Right ventricle myocardium inferior (tissue), 1 donor: ENCODE measurements around the gene TNFSF4. TPM values are rescaled to one million over a fixed set of nuclear protein-coding genes. Genes with fewer than 3 reads are reported as not detected.

Source experiments
- ATAC-seq: fragments of 200-7000 bp; cut with Tn5 transposase; one replicate; pipeline ENCODE4 v1.9.1; 2020; ENCODE audit warnings: mild to moderate bottlenecking, moderate library complexity
- DNase-seq: peaks from one replicate; pipeline ENCODE4 v3.0.0; 2021; ENCODE audit errors: missing footprints
- intact Hi-C: fragments of 100-400 bp; cut with DNase I; formaldehyde crosslinking; loops from one replicate; pipeline ENCODE4 v1.11.0; 2022
- total RNA-seq: library from RNA; stranded (reverse); fragmentation: NEBNext Ultra II Directional; extraction: Animal tissue kit (Norgen Biotek cat#: 25700); gene quantifications from one replicate; pipeline ENCODE4 v1.2.1, GENCODE V29; 2021
- donor health status: DM: no; HTN: yes; CAD: no; lungs with severe emphysema.

Gene TNFSF4
- total RNA-seq, 1 donor from 2014 or later, result 1.0 TPM

DNA sequence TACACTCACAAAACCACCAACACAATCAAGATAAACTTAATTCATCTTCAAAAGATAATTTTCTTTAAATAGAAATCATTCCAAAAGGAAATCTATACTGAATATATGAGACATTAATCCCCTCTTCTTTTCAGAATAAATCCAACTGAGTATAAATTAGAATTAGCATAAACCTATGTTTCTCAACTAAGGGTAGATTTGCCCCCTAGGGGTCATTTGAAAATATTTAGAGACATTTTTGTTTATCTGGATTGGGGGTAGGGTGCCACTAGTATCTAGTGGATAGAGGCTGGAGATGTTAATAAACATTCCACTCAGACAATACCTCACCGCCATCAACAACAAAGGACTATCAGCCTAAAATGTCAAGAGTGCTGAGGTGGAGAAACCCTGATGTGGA, 6.5 kb upstream of the TNFSF4 start:
- intact Hi-C loops, result no loop called here
- ATAC-seq (no peak), DNase-seq (no peak)

DNA sequence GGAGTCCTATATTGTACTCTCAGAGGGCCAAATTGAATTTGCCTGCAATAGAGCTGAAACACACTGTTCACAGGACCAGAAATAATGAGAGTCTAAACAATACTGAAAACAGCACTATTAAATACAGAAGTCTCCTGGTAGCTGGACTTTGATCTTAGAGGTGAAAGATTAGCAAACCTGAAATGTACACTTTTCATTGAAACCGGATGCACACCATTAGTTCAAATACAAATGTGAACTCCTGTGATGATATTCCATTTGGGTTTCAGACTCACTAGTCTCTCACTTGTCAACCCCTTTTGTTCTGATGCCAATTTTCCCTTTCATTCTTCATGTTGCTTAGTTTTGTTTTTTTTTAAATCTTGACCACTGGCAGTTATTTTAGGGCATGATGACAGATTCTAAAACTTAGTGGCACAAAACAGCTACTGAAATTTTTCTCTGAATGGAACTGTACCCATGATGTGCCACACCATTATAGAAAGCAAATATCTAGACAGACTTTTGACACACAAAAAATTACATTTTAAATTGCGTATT, 5.9 kb upstream of the TNFSF4 start:
- DNase-seq, result no peak
- ATAC-seq, result no peak
- intact Hi-C loops, result no loop called here

DNA sequence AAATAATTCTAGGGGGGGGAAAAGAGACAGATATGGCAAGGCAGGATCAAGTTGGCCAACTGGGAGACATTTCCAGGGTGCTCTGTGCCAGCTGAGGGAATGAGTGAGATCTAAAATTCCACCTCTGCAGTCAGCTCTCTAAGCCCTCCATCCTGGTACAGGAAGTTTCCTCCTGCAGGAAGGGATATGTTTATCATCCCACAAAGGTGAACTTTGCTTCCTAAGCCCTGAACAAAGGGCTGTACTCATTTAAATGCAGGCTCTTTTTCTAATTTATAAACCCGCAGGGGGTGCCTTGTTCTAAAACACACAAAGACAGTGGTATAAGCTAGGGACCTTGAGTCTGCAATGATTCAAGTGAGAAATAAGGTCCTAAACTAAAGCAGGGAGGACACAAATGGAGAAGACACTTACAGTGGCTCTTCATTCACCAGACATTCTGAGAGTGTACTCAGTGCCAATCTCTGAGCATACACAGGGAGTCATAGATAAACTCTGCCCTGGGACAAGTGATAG, 3.6 kb upstream of the TNFSF4 start:
- ATAC-seq (no peak), DNase-seq (no peak)
- intact Hi-C loops, result no loop called here

DNA sequence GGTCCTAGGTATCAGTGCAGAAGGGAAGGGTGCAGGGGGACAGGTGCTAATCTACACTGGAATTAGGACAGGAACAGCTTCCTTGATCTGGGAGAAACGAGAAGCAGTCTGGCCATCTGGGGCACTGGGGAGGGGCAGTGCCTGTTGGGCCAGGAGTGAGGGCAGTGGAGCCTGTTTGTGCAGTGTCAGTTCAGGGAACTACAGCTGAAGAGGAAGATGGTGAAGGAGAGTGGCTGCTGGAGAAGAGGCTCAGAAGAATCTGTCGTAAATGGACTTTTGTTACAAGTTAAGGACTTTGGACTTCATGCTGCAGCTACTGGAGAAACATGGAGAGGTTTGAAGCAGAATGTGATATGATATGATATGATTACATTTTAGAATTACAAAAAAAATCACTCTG, 3.2 kb upstream of the TNFSF4 start:
- no peak for ATAC-seq

DNA sequence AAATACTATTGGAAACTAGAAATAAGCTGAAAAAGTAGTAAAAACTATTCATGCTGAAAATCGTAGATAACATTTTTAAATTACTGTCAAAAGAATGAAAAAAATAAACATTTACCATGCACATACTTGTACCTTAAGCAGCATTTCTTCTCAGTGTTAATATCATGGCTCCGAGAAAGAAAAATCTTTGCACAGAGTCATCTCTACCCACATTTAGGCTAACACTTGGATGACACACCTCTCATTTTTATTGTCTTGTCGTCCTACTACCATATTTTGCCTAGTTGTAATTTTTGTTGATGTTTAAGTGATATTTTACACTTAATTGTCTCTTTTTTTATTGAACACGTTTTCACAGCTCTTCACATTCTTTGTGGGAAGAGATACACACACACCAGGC, 1.7 kb upstream of the TNFSF4 start:
- DNase-seq (no peak), ATAC-seq (no peak)
- intact Hi-C loops, result no loop called here

More for the DNA sequence above, 3.2 kb upstream of the TNFSF4 start:
- intact Hi-C loops, result no loop called here
- DNase-seq, result peak; percentile 53

DNA sequence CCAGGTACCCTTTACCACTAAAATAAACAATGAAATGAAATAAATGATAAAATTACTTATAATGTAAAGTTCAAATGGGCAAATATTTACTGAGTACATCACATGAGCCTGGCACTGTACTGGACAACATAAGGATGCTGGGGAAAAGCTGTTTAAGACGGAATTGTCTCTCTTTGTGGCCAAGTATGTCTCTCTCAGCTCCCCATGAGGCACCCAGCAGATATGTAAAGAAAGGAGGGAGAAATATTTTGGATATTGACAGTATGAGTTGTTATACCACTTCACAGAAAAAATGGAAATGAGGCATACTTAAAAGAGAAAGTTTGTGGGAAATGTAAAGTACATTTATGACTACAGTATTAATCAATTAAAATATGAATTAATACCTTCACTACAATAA, 1.0 kb upstream of the TNFSF4 start:
- intact Hi-C loops, result no loop called here
- ATAC-seq (no peak), DNase-seq (no peak)

DNA sequence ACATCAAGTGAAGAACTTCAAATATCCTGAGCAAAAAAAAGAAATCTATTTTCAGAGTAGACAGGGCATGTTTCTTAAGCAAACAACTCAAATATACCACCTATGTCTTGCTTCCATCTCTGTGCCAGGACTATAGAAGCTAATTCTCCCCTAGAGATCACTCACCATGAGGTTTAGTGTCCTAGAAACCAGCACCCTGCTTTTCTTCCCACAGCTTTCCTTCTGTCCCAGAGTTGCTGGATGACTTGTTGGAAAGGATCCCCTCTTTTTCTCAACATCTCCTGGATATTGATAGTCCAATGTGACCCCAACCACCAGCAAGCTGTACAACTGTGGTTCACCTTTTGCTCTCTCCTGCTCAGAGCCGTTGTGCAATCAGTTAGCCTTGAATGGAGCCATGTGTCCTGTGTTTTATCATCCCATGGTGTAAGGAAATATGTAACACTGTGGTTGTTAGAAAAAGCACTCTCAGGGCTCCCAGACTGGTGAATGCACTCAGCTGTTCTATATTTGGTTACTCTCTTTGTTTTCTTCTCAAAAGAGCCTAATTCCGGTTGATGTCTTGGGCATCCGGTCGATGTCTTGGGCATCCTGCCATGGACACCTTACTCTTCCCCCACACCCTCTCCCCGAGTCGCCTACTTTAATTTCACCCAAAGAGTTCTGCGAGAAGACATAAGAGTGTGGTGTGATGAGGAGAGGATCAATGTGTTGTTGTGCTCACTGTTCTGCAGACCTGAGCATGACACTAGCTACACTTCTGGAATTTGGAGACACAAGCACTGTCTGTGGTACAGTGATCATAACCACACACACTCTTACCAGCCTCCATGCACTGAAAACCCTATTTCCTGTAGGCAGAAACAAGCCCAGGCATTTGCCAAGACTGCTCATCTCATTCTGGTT, 1.7 kb downstream of the TNFSF4 start:
- intact Hi-C loops, result loop anchor here (2.0 kb wide), 1 partner anchor 379 kb away; no protein-coding TSS in a partner anchor
- DNase-seq (no peak), ATAC-seq (peak; percentile 73)

DNA sequence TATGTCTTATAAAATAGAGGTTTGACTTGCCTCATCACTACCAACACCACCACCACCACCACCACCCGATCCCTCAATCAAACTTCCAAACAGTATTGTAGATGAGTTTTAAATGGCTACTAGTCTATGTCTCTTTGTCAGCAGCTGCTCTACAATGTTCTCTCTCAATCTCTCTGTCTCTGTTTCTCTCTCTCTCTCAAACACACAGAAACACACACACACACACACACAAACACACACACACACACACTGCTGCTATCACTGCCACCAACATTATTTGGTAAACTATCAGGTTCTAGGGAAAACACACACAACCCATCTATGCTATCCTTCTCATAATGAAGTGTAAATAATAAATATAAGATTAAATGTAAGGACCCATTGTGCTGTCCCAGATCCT, 2.4 kb downstream of the TNFSF4 start:
- intact Hi-C loops, result loop anchor here (2.0 kb wide), 1 partner anchor 378 kb away; no protein-coding TSS in a partner anchor
- DNase-seq (no peak), ATAC-seq (no peak)

DNA sequence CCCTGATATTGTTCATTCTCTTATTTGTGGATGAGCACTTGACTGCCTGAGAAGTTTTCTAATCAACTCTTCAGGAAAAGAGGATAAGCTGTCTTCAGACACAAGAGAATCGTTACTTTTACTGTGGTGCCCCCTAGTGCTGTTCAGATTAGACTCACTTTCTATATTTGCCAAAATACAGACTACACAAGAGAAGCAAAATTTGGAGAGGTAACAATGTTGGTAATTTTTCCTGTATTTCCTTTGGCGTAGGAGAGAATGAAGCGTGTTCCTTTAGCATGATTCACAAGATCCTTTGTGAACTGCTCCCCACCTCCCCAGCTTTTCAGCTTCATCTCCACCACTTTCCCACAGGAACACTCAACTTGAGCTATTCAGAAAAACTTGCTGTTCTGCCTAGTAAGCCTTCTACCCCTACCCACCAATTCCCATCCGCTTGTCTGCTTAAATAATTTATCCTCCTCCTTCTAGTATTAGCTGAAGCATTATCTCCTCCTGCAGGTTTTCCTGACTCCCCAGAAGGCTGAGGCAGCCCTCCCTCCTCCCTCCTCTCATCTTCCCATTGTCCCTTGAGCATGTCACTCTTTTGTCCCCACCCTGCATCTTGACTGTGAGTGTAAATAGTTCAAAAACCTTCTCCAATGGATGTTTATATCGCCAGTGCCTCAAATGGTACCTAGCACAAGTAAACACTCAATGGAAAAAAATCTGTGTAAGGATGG, 4.5 kb downstream of the TNFSF4 start:
- DNase-seq (no peak), ATAC-seq (peak; percentile 76)
- intact Hi-C loops, result no loop called here

DNA sequence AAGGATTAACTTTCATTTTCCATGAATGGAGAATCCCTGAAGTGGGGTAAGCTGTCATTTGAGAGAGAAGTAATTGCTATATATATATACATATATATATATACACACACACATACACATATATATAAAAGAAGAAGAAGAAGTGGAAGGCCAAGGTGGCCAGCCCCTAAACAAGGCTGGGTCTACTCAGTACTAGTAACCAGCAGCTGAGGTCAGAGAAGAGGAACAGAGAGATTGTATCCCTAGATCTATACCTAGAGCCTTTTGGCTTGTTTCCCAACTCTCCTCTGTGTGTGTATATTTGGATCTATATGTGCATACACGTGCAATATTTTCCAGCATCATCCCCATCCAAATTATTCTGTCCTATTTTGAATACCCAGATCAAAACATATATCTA, 5.2 kb downstream of the TNFSF4 start:
- intact Hi-C loops, result no loop called here
- DNase-seq (no peak), ATAC-seq (no peak)

DNA sequence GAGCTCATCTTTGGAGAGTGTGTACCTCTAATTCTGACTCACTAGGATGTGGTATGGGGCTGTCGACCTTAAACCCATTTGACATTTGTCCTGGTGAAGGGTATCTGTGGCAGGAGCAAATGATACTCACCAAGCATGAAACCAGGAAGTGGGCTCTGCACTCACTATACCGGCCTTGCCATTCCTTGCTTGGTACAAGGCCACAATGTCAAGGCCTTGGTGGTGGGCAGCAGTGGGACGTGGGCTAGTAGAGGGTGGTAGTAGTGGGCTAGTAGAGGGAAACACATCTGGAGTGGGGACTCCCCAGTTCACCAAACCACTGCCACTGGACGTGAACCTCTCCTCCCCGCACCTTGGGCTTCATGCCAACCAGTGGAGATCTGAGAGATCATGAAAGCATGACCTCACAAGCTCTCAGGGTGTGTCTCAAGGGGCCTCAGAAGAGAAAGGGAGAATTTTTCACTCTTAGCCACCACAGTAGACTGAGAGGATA, 11.5 kb downstream of the TNFSF4 start:
- intact Hi-C loops, result no loop called here
- DNase-seq (no peak), ATAC-seq (no peak)

DNA sequence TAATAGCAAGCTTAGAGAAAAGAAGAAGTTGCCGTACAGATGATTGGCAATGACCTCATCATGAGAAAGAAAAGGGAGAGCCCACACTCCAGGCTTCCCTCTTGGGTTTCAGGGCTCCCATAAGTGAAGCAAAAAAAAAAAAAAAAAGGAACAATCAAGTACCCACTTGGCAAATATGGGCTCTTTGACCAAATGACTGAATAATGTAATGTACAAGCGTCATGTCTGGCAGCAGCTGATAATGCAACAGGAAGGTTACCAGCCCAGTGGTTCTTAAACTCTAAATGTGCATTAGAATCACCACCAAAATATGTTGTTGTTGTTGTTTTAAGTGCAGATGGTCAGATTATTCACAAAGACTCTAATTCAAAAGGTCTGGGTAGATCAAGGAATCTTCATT, 13.5 kb downstream of the TNFSF4 start:
- no peak for ATAC-seq
- no peak for DNase-seq
- intact Hi-C loops, result no loop called here

DNA sequence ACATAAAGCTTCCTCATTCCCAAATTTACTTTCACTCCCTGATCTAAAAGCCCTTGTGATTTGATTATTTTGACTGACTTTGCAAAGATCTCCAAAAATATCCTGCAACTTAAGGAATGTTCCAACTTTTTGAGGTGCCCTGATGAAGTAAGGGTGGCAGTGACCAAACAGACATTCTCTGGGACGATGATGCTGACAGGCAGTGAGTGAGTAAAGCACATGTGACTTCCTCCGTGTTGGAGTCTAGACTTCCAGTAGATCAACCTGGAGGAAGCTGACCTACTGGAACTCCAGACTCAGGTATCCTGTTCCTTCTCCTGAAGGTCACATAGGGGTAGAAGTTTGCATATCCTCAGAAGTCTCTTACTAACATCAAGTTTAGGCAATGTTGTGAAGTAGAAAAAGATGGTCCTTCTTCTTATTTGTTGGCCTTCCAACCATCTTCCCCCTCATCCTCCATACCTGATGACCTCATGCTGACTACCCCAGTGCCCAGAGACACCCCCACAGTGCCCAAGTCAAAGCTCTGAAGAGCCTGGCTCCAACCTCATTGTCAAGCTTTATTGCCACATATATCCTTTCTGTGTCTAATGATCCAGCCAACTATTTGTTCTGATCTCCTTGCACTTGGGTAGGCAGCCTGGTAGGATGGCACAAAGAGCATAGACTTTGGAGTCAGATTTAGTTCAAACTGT, 16.0 kb downstream of the TNFSF4 start:
- ATAC-seq (no peak), DNase-seq (no peak)
- intact Hi-C loops, result no loop called here

DNA sequence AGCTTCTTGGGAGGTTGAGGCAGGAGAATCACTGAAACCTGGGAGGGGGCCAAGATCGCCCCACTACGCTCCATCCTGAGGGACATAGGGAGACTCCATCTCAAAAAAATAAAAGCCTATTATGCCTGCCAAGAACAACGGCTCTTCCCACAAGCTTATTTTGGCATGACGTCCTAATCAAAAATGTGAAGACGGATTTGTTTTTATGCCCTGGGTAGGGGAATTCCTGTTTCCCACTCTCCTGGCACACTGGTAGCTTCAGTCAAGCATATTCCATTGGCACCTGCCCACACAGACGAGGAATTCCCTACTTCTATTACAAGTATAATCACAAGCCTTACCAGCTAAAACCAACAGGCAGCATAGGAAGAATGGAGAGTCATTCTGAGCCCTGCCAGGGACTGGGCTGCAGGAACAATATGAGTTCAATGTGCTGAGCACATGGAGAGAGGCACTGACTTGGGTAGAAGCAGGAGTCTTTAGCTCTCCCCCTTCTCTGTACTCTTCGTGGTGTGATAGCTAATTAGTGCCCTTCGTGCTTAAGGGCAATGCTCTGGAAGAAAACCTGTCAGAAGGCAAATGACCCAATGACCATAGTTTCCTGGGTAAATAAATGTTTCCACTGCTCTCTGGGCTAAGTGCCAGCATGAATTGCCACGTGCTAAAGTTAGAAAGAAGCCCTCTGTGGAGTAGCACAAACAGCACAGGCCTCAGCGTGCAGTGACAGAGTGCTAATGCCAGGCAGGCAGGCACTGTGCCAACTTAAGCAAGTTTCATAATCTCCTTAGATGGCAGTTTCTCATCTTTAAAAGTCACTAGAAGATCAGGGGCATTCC, 16.8 kb downstream of the TNFSF4 start:
- intact Hi-C loops, result no loop called here
- ATAC-seq, result peak; percentile 95
- DNase-seq, result peak; percentile 88

DNA sequence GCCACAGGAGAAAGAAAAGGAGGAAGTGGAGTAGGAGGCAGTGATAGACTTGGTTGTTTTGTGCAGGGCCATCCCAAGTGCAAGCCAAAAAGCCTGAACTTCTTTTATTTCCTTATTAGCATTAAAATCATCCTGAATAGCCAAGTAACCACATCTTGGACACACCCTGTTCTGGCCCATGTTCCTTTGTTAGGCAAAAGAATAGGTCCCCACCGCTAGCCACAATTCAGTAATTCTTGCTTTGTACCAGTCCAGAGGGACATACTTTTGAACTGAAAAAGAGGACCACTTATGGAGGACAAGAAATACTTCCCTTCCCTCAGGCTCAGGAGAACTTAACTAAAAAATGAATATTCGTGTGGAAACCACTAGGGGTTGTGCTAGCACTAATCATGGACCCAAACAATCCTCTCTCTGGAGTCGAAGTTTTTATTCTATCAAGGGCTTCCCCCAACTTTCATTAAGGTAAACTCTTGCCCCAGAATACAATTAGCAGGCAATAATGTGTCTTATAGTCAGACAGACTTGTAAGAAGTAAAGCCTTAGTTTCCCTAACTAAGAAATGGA, 19.4 kb downstream of the TNFSF4 start:
- intact Hi-C loops, result no loop called here
- no peak for DNase-seq
- no peak for ATAC-seq

DNA sequence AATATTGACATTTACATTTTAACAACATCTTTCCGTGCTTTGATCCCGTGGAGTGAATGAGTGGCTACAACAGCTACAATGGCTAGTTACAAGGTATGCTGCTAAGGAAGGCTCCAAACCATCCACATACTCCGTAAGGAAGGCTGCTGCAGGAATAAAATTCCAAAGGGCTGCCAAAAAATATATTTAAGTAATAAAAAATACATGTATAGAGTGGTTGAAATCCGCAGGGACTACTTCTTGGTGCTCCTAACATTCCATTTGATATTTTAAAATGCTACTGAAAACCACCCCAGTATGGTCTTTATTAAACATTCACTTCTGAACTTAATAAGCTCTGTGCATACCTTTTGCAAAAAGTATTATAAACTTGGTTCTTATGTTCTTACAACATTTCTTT, 25.3 kb downstream of the TNFSF4 start:
- intact Hi-C loops, result no loop called here
- no peak for DNase-seq
- ATAC-seq, result no peak

DNA sequence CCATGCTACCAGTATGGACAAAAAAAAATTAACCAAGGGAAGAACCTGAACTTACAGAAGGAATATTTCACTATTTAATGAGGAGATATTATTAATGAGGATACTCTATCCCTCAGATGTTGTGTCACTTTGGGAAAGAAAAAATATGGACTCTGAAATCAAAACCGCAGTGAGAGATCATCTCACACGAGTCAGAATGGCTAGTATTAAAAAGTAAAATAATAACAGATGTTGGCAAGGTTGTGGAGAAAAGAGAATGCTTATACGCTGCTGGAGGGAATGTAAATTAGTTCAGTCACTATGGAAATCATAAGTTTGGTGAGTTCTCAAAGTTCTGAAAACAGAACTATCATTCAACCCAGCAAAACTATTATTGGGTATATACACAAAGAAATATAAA, 30.9 kb downstream of the TNFSF4 start:
- intact Hi-C loops, result no loop called here
- ATAC-seq (no peak), DNase-seq (no peak)
